ENCODE measurements around the gene MAP3K5.

MAP3K5 gene

GRCh38 chr6:136754820-136755219 is 37.5 kb downstream of the MAP3K5 start:
- no CpG with 5 or more reads among the region's 7 CpGs for WGBS (ENCODE audit: extremely low coverage, insufficient coverage, insufficient read length)
- Histone ChIP-seq H3K4me2 (ENCODE audit: low read length) (no peak overlapping the region), H3K36me3 (ENCODE audit: control insufficient read depth in 1 of 2, insufficient read depth in 2 of 2, low read length in 2 of 2) (no peaks in the 10 kb centered on the region)

GRCh38 chr6:136753624-136754023 is 38.7 kb downstream of the MAP3K5 start:
- Histone ChIP-seq H2BK5ac (ENCODE audit: low read depth, low read length, poor library complexity) (no peak overlapping the region), H2BK12ac (ENCODE audit: low read length) (no peak overlapping the region), H3K79me1 (ENCODE audit: low read length) (no peaks in the 10 kb centered on the region), H2AFZ (ENCODE audit: insufficient read depth, low read length, poor library complexity) (no peak overlapping the region), H3K9ac (ENCODE audit: low read length) (no peak overlapping the region), H3K79me2 (ENCODE audit: control insufficient read depth, insufficient read depth, low read length, poor library complexity) (no peaks in the 10 kb centered on the region), H2BK120ac (ENCODE audit: insufficient read depth, low read length, poor library complexity) (no peak overlapping the region), H4K8ac (ENCODE audit: low read depth, low read length) (no peak overlapping the region), H3K4ac (ENCODE audit: low read depth, low read length) (no peak overlapping the region), H4K12ac (ENCODE audit: low read depth, low read length) (no peak overlapping the region), H3K4me3 (ENCODE audit: low read depth, low read length) (no peak overlapping the region), H3K23ac (ENCODE audit: low read length) (no peak overlapping the region), H2AK5ac (ENCODE audit: low read length) (no peak overlapping the region), H4K91ac (ENCODE audit: low read depth, low read length) (no peak overlapping the region), H3K4me2 (ENCODE audit: low read length) (no peak overlapping the region), H3K36me3 (ENCODE audit: control insufficient read depth in 1 of 2, insufficient read depth in 2 of 2, low read length in 2 of 2) (no peaks in the 10 kb centered on the region), H3K9me3 (ENCODE audit: insufficient read depth, low read depth, low read length) (no peaks in the 10 kb centered on the region), H3K27me3 (ENCODE audit: insufficient read depth, low read length) (no peaks in the 10 kb centered on the region), H3K18ac (ENCODE audit: low read length) (no peak overlapping the region), H3K4me1 (ENCODE audit: control insufficient read depth in 1 of 2, insufficient read depth in 2 of 2, low read length in 2 of 2) (peaks cover 4 to 5% of the 10 kb centered on the region in 2 experiments), H3K27ac (ENCODE audit: low read depth, low read length) (no peak overlapping the region), H3K14ac (ENCODE audit: low read length) (no peak overlapping the region)
- no CpG with 5 or more reads among the region's 7 CpGs for WGBS (ENCODE audit: extremely low coverage, insufficient coverage, insufficient read length)
- DNase-seq: no peak

More at GRCh38 chr6:136754820-136755219, 37.5 kb downstream of the MAP3K5 start:
- no peak overlapping the region for H2BK5ac ChIP-seq (ENCODE audit: low read depth, low read length, poor library complexity)
- H3K18ac ChIP-seq (ENCODE audit: low read length): no peak overlapping the region
- H3K27ac ChIP-seq (ENCODE audit: low read depth, low read length): no peak overlapping the region
- H3K79me1 ChIP-seq (ENCODE audit: low read length): no peaks in the 10 kb centered on the region
- no peak overlapping the region for H4K91ac ChIP-seq (ENCODE audit: low read depth, low read length)
- no peak overlapping the region for H2BK12ac ChIP-seq (ENCODE audit: low read length)
- DNase-seq: no peak
- no peak overlapping the region for H4K8ac ChIP-seq (ENCODE audit: low read depth, low read length)
- no peak overlapping the region for H3K9ac ChIP-seq (ENCODE audit: low read length)
- H4K12ac ChIP-seq (ENCODE audit: low read depth, low read length): no peak overlapping the region
- peaks cover 4 to 5% of the 10 kb centered on the region in 2 experiments for H3K4me1 ChIP-seq (ENCODE audit: control insufficient read depth in 1 of 2, insufficient read depth in 2 of 2, low read length in 2 of 2)
- H3K4me3 ChIP-seq (ENCODE audit: low read depth, low read length): no peak overlapping the region
- no peak overlapping the region for H3K23ac ChIP-seq (ENCODE audit: low read length)
- H2AK5ac ChIP-seq (ENCODE audit: low read length): no peak overlapping the region
- H3K14ac ChIP-seq (ENCODE audit: low read length): no peak overlapping the region
- H2AFZ ChIP-seq (ENCODE audit: insufficient read depth, low read length, poor library complexity): no peak overlapping the region
- H3K27me3 ChIP-seq (ENCODE audit: insufficient read depth, low read length): no peaks in the 10 kb centered on the region
- no peak overlapping the region for H2BK120ac ChIP-seq (ENCODE audit: insufficient read depth, low read length, poor library complexity)
- H3K4ac ChIP-seq (ENCODE audit: low read depth, low read length): no peak overlapping the region
- H3K79me2 ChIP-seq (ENCODE audit: control insufficient read depth, insufficient read depth, low read length, poor library complexity): no peaks in the 10 kb centered on the region
- H3K9me3 ChIP-seq (ENCODE audit: insufficient read depth, low read depth, low read length): no peaks in the 10 kb centered on the region

- H2AK5ac ChIP-seq (ENCODE audit: low read length): no peak overlapping the region
- no CpG with 5 or more reads among the region's 7 CpGs for WGBS (ENCODE audit: extremely low coverage, insufficient coverage, insufficient read length)
- H3K9ac ChIP-seq (ENCODE audit: low read length): no peak overlapping the region
- no peak overlapping the region for H4K8ac ChIP-seq (ENCODE audit: low read depth, low read length)
- no peak overlapping the region for H3K23ac ChIP-seq (ENCODE audit: low read length)
- H4K91ac ChIP-seq (ENCODE audit: low read depth, low read length): no peak overlapping the region
- H4K12ac ChIP-seq (ENCODE audit: low read depth, low read length): no peak overlapping the region
- H3K79me2 ChIP-seq (ENCODE audit: control insufficient read depth, insufficient read depth, low read length, poor library complexity): no peaks in the 10 kb centered on the region
- H3K36me3 ChIP-seq (ENCODE audit: control insufficient read depth in 1 of 2, insufficient read depth in 2 of 2, low read length in 2 of 2): no peaks in the 10 kb centered on the region
- H3K4me3 ChIP-seq (ENCODE audit: low read depth, low read length): no peak overlapping the region
- no peaks in the 10 kb centered on the region for H3K79me1 ChIP-seq (ENCODE audit: low read length)
- no peak overlapping the region for H2BK12ac ChIP-seq (ENCODE audit: low read length)
- no peak overlapping the region for H2AFZ ChIP-seq (ENCODE audit: insufficient read depth, low read length, poor library complexity)
- no peaks in the 10 kb centered on the region for H3K9me3 ChIP-seq (ENCODE audit: insufficient read depth, low read depth, low read length)
- no peak for DNase-seq
- no peak overlapping the region for H3K4me2 ChIP-seq (ENCODE audit: low read length)
- peaks cover 4 to 5% of the 10 kb centered on the region in 2 experiments for H3K4me1 ChIP-seq (ENCODE audit: control insufficient read depth in 1 of 2, insufficient read depth in 2 of 2, low read length in 2 of 2)
- H2BK5ac ChIP-seq (ENCODE audit: low read depth, low read length, poor library complexity): no peak overlapping the region
- no peak overlapping the region for H3K18ac ChIP-seq (ENCODE audit: low read length)
- no peak overlapping the region for H3K4ac ChIP-seq (ENCODE audit: low read depth, low read length)
- H3K14ac ChIP-seq (ENCODE audit: low read length): no peak overlapping the region
- no peaks in the 10 kb centered on the region for H3K27me3 ChIP-seq (ENCODE audit: insufficient read depth, low read length)
- no peak overlapping the region for H2BK120ac ChIP-seq (ENCODE audit: insufficient read depth, low read length, poor library complexity)
- no peak overlapping the region for H3K27ac ChIP-seq (ENCODE audit: low read depth, low read length)
These were observed 39.7 kb downstream of the MAP3K5 start for GRCh38 chr6:136752554-136752953.

- no peak overlapping the region for H3K9ac ChIP-seq (ENCODE audit: low read length)
- H3K79me2 ChIP-seq (ENCODE audit: control insufficient read depth, insufficient read depth, low read length, poor library complexity): no peaks in the 10 kb centered on the region
- 100% methylated on average over 1 of the region's 2 CpGs for WGBS (ENCODE audit: extremely low coverage, insufficient coverage, insufficient read length)
- no peak overlapping the region for H2AK5ac ChIP-seq (ENCODE audit: low read length)
- H3K36me3 ChIP-seq (ENCODE audit: control insufficient read depth in 1 of 2, insufficient read depth in 2 of 2, low read length in 2 of 2): no peaks in the 10 kb centered on the region
- no peak overlapping the region for H4K12ac ChIP-seq (ENCODE audit: low read depth, low read length)
- H3K4me1 ChIP-seq (ENCODE audit: control insufficient read depth in 1 of 2, insufficient read depth in 2 of 2, low read length in 2 of 2): peaks cover 4 to 5% of the 10 kb centered on the region in 2 experiments
- H3K27me3 ChIP-seq (ENCODE audit: insufficient read depth, low read length): no peaks in the 10 kb centered on the region
- H3K4me2 ChIP-seq (ENCODE audit: low read length): no peak overlapping the region
- H3K9me3 ChIP-seq (ENCODE audit: insufficient read depth, low read depth, low read length): no peaks in the 10 kb centered on the region
- no peak overlapping the region for H4K91ac ChIP-seq (ENCODE audit: low read depth, low read length)
- H3K79me1 ChIP-seq (ENCODE audit: low read length): no peaks in the 10 kb centered on the region
- H3K23ac ChIP-seq (ENCODE audit: low read length): no peak overlapping the region
- H3K14ac ChIP-seq (ENCODE audit: low read length): no peak overlapping the region
- no peak overlapping the region for H3K18ac ChIP-seq (ENCODE audit: low read length)
- no peak overlapping the region for H2AFZ ChIP-seq (ENCODE audit: insufficient read depth, low read length, poor library complexity)
- no peak overlapping the region for H2BK5ac ChIP-seq (ENCODE audit: low read depth, low read length, poor library complexity)
- no peak overlapping the region for H4K8ac ChIP-seq (ENCODE audit: low read depth, low read length)
- no peak overlapping the region for H2BK12ac ChIP-seq (ENCODE audit: low read length)
- no peak for DNase-seq
- no peak overlapping the region for H2BK120ac ChIP-seq (ENCODE audit: insufficient read depth, low read length, poor library complexity)
- H3K4ac ChIP-seq (ENCODE audit: low read depth, low read length): no peak overlapping the region
- H3K4me3 ChIP-seq (ENCODE audit: low read depth, low read length): no peak overlapping the region
- no peak overlapping the region for H3K27ac ChIP-seq (ENCODE audit: low read depth, low read length)
These were observed 40.3 kb downstream of the MAP3K5 start for GRCh38 chr6:136751991-136752390.

Data from trophoblast cell (in vitro differentiated cells and primary cell).